ENCODE data around the gene PRKCD.

DNA sequence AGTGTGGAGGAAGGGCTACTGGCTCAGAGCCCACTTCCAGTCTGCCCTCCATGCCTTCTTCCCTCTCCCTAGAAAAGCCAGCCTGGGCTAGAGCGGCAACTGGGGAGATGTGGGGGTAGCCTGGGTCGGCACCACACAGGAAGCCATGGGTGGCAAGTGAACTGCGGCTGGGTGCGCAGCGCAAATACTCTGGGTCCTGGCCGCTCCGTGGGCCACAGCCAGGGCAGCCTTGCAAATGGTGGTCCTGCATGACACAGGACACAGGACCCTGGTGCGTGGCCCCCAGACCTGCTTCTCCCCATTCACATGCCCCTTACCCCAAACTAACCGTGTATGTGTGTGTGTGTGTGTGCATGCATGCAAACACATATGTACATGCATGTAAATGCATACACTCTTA lies 25.7 kb downstream of the PRKCD start:
- TF ChIP-seq, protein P1, sequence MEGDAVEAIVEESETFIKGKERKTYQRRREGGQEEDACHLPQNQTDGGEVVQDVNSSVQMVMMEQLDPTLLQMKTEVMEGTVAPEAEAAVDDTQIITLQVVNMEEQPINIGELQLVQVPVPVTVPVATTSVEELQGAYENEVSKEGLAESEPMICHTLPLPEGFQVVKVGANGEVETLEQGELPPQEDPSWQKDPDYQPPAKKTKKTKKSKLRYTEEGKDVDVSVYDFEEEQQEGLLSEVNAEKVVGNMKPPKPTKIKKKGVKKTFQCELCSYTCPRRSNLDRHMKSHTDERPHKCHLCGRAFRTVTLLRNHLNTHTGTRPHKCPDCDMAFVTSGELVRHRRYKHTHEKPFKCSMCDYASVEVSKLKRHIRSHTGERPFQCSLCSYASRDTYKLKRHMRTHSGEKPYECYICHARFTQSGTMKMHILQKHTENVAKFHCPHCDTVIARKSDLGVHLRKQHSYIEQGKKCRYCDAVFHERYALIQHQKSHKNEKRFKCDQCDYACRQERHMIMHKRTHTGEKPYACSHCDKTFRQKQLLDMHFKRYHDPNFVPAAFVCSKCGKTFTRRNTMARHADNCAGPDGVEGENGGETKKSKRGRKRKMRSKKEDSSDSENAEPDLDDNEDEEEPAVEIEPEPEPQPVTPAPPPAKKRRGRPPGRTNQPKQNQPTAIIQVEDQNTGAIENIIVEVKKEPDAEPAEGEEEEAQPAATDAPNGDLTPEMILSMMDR (conservative IDR thresholded peaks at IDR 0.05; ENCODE audit: low read depth, low read length) = no peak
- no peak for TF ChIP-seq EZH2 (IDR thresholded peaks at IDR 0.05; ENCODE audit: borderline replicate concordance, low read depth, low read length, poor library complexity, severe bottlenecking)

Measured in A673 (cell line).